Stimulated activated CD8-positive, alpha-beta memory T cell treated with anti-CD3 and anti-CD28 coated beads, Interleukin-12 subunit alpha, Interleukin-12 subunit beta, amount 100 ng/mL, for 4 hours (primary cell): ENCODE measurements around the gene DCAF6.
"Not testable (repeated sequence)": the region's sequence is repeated elsewhere in the genome, so short reads cannot be mapped to it uniquely, and the experiment has no call there.

Experiments
- DNase-seq: peaks from one replicate; pipeline ENCODE4 v3.0.0-alpha.2; 2020; ENCODE audit warnings: low read depth

The DCAF6 gene

GRCh38 chr1:168031627-168032026 is 95.1 kb downstream of the DCAF6 start:
- no peak for DNase-seq

DNA sequence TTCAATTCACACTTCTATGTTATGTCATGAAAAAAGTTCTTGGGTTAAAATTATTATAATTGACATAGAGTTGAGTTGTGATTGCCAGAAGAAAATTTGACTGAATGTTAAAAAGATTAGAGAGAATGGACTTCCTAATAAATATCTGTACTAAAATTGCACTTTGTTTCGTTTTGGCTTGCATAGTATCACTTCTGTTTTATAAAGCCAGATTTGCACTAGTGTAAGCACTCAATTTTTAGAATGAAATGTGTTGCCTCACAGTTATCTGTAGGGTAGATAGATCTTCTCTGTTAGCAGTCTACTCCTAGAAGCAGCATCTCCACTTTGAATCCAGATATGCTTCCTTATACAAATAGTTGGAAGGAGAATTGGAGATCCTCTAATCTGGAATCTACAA is 95.5 kb downstream of the DCAF6 start:
- DNase-seq = no peak

DNA sequence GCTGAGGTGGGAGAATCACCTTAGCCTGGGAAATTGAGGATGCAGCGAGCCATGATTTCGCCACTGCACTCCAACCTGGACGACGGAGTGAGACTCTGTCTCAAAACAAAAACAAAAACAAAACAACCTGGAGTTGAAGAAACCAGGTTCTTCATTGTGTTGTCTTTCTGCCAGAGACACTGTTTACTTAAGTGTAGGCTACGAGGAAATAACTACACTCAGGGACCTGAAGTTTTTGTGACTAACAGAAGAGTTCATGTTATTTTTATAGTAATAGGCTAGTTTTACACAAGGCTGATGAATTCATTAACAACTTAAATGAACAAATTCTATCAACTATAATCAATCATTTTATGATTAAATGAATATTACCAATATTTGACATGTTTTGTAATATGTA is 98.9 kb downstream of the DCAF6 start:
- DNase-seq = no peak

- no peak for DNase-seq
Measured at GRCh38 chr1:168042362-168042761, 105.9 kb downstream of the DCAF6 start.

DNA sequence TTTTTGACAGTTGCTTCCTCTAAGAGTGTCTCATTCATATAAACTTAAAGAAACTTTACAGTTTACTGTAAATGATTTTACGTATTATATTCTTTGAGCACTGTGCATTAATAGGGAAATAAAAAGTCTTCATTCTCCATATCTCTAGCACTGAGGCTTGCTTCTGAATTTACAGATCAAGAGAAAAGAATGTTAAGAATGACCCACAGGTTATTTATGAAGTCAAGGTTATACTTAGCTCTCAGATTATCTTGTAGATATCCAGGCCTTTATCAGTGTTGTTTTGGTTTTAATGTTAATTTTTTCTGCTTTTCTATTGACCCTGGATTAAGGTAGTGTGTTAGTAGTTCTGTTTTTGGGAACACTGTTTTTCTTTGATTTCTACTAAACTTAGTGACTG is 108.8 kb downstream of the DCAF6 start:
- DNase-seq = no peak

DNA sequence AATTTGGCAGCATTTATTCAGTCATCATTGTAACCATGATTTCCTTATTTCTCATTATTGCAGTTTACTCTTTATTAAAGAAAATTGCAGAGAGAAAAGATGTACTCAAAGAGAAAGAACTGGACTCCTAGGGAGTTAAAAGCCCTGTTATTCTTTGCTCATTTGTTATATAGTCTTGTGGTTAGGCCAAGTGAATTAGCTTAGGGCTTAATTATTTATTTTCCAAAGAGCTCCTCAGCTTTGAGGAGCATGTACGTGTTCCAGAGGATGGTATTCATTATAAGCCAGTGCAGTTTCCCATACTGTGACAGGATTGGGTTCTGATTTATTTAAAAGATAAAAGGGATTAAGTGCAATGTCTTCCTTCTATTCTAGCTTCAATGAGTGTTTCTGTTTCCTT is 113.8 kb downstream of the DCAF6 start:
- no peak for DNase-seq

- no peak for DNase-seq
Measured at GRCh38 chr1:168050880-168051279, 114.4 kb downstream of the DCAF6 start.

DNA sequence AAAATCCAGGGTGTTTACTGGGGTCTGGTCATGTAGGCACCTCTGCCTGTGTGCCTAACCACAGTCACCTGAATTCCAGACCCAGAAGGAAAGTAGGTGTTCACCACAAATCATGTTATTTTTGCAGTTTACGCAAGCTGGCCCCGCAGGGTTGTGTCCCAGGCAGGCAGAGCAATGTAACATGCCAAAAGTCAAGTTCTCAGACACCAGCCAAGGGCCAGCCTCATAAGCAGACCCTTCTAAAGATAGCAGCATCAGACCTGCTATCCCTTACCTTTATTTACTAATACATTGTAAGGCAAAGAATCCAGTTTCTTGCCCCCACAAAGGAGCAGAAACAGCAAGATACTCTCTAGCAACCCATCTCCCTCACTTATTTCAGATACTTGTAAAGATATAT is 117.2 kb downstream of the DCAF6 start:
- DNase-seq = no peak

- DNase-seq = no peak
Measured at GRCh38 chr1:168054117-168054516, 117.6 kb downstream of the DCAF6 start.

GRCh38 chr1:168056152-168056551 is 119.7 kb downstream of the DCAF6 start:
- DNase-seq = not testable (repeated sequence)

DNA sequence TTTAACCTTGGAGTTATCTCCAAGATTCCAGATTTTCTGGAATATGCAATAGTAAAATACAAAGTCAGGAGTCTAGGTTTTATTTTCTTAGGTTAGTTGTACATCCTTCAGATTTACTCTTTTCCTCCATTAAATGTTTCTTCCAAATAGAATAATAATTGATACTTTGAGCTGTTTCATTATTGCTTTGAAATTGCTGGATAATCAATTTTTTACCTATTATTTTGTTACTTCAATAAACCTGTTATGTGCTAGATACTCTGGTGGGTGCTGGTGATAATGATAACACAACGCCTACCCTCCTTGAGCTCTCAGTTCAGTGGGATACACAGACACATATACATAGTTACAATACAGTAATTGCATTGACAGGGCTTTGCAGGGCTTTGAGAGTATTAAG is 120.9 kb downstream of the DCAF6 start:
- no peak for DNase-seq

DNA sequence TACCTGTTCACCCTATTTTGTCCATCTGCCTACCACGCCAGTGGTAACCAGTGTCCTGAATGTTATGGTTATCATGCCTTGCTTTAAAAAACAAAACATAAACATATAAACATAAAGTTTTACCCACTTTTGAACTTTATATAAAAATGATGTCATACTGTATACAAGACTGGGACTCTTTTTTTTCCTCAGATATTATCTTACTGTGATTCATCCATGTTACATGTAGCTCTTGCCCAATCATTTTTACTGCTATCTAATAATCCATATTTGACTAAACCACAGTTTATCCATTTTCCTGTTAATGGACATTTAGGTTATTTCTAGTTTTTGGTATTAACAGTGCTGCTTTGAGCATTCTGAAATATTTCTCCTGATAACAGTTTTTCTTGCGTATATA is 121.4 kb downstream of the DCAF6 start:
- no peak for DNase-seq

GRCh38 chr1:168064216-168064615 is 127.7 kb downstream of the DCAF6 start:
- DNase-seq = no peak

GRCh38 chr1:168065506-168065905 is 129.0 kb downstream of the DCAF6 start:
- no peak for DNase-seq

GRCh38 chr1:168069384-168069783 is 132.9 kb downstream of the DCAF6 start:
- no peak for DNase-seq

DNA sequence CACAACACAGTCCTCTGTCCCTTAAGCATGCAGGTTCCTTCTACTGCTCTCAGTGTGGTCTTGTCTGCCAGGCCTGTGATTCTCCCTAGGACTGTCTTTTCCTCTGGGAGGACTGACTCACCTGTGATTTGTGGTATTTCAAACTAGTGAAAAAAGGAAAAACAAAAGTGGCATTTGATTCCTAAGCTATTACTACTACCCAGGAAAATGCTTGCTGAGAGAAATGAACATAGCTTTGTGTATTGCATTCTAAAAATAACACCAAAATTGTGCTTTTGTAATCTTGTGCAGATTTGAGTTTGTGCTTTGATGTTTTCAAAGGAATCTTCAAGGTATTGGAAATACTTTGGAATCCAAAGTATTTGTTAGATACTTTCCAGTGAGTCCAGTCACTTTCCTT is 143.3 kb downstream of the DCAF6 start:
- no peak for DNase-seq

GRCh38 chr1:168081373-168082007 is 145.0 kb downstream of the DCAF6 start:
- no peak for DNase-seq

DNA sequence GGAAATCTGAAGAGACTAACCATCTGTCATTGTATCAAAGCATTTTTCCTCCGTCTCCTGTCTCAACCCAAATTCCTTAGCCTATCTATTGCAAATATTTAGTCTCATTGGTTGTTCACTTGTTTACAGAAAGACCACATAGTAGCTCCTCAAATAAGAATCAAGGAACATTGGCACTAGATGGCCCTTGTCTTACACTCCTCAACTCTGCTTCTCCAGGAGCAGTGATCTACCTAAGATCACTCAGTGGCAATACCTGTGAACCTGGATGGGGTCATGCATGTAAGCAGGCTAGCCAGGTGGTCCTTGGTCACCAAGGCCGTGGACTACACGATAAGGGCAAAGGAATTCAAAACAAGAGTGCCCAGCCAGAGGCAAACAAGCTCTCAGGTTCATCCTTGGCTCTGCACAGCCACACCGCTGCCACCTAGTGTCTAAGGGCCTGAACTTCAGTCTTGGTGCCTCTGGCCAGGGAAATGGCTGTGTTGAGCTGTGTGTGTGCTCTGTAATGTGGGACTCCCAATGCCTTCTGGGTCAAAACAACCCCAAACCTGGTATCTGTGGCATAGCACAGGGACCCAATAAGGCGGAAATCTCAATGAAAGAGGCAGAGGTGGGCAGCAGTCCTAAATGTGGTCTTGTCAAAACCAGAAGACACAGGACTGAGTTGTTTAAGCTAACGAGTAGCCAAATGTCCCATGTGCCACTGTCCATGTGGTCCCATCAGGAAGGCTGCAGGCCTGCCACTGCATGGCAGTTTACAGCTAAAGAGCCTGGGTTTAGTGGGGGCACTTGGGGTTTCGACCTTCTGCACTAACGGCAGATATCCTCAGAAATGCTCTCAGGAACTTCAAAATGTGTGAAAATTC is 145.8 kb downstream of the DCAF6 start:
- peak; percentile 19 for DNase-seq

GRCh38 chr1:168083456-168084325 is 147.2 kb downstream of the DCAF6 start:
- no peak for DNase-seq

DNA sequence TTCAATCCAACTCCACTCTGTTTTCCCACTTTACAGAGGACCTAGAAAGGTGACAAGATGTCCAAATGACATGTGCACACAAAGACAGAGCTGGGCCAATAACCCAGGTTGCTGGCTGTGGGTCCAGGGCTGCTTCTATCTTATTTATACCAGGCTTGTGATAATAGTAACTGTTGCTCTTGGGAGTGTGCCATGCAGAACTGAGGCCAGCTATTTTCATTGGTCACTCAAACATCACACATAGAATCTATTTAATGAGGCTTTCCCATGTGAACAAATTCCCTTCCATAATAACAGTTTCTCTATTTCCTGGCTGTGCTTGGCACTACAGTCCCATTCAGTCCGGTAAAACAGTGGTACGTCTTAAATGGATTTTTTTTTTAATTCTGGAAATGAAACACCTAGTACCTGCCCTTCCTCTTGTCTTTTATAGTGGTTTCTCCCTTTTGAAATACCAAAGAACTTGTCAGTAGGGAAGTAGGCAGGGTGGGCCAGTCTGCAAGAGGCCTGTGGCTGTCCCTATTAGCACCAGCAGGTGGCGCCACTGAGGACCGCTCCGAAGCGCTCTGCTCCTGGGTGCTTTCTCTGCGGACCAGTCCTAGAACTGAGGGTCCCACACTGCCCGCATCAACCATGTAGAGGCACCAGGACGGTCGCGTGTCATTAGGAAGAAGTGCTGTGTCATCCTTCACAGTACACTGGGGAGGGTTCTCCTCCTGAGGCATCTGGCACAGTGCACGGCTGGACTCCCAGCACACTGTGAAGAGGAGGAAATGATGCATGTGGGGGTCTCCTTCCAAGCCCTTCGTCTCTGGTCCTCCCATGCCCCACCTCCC is 148.1 kb downstream of the DCAF6 start:
- peak; percentile 24 for DNase-seq

- DNase-seq = no peak
Measured at GRCh38 chr1:168085401-168085872, 149.0 kb downstream of the DCAF6 start.

GRCh38 chr1:168086438-168086837 is 150.0 kb downstream of the DCAF6 start:
- no peak for DNase-seq
